ENCODE measurements around the gene COL4A6. TPM values are rescaled to one million over a fixed set of nuclear protein-coding genes. Genes with fewer than 3 reads are reported as not detected.

COL4A6 gene
- total and polyA plus RNA-seq, 5 donors: 7.0 to 18.1 (median 14.0) TPM

GRCh38 chrX:108168961-108169740, 269.1 kb downstream of the COL4A6 start:
- DNase-seq: no peak
- no peaks in the 10 kb centered on the region for H3K4me1 ChIP-seq (ENCODE audit: control insufficient read depth, insufficient read depth, low read length)
- no peak overlapping the region for H3K27ac ChIP-seq (ENCODE audit: low read length)
- no peak overlapping the region for H3K4me3 ChIP-seq (ENCODE audit: low read length)
- H3K27me3 ChIP-seq (ENCODE audit: control insufficient read depth, insufficient read depth): no peaks in the 10 kb centered on the region
- intact Hi-C loops (cut with DNase I): no loop called here
- no peak for ATAC-seq
- H3K9me3 ChIP-seq (ENCODE audit: control insufficient read depth, low read length): no peaks in the 10 kb centered on the region
- WGBS: 97% methylated on average over 9 of the region's 9 CpGs

- 74% methylated on average over 5 of the region's 5 CpGs for WGBS
- no peak overlapping the region for H3K4me3 ChIP-seq (ENCODE audit: low read length)
- no peaks in the 10 kb centered on the region for H3K4me1 ChIP-seq (ENCODE audit: control insufficient read depth, insufficient read depth, low read length)
- no peaks in the 10 kb centered on the region for H3K9me3 ChIP-seq (ENCODE audit: control insufficient read depth, low read length)
- no peak overlapping the region for H3K27ac ChIP-seq (ENCODE audit: low read length)
- ATAC-seq (no peak), DNase-seq (no peak)
- intact Hi-C loops (cut with DNase I): no loop called here
- H3K27me3 ChIP-seq (ENCODE audit: control insufficient read depth, insufficient read depth): no peaks in the 10 kb centered on the region
Observed at GRCh38 chrX:108167211-108167872, 270.9 kb downstream of the COL4A6 start.

GRCh38 chrX:108165383-108166111, 272.7 kb downstream of the COL4A6 start:
- H3K27me3 ChIP-seq (ENCODE audit: control insufficient read depth, insufficient read depth): no peaks in the 10 kb centered on the region
- no peaks in the 10 kb centered on the region for H3K9me3 ChIP-seq (ENCODE audit: control insufficient read depth, low read length)
- intact Hi-C loops (cut with DNase I): no loop called here
- H3K4me1 ChIP-seq (ENCODE audit: control insufficient read depth, insufficient read depth, low read length): no peaks in the 10 kb centered on the region
- WGBS: 74% methylated on average over 7 of the region's 7 CpGs
- H3K27ac ChIP-seq (ENCODE audit: low read length): no peak overlapping the region
- H3K4me3 ChIP-seq (ENCODE audit: low read length): no peak overlapping the region
- DNase-seq (peak in 1 of 3 donors; percentile 52), ATAC-seq (no peak)

- Histone ChIP-seq H3K4me3 (ENCODE audit: low read length) (no peak overlapping the region), H3K4me1 (ENCODE audit: control insufficient read depth, insufficient read depth, low read length) (no peaks in the 10 kb centered on the region), H3K9me3 (ENCODE audit: control insufficient read depth, low read length) (no peaks in the 10 kb centered on the region), H3K27ac (ENCODE audit: low read length) (no peak overlapping the region), H3K27me3 (ENCODE audit: control insufficient read depth, insufficient read depth) (no peaks in the 10 kb centered on the region)
- WGBS: 81% methylated on average over 7 of the region's 7 CpGs
- ATAC-seq: no peak
- intact Hi-C loops (cut with DNase I): no loop called here
- DNase-seq: no peak
Observed at GRCh38 chrX:108163333-108164082, 274.7 kb downstream of the COL4A6 start.

- no peak overlapping the region for H3K27ac ChIP-seq (ENCODE audit: low read length)
- intact Hi-C loops (cut with DNase I): no loop called here
- 89% methylated on average over 4 of the region's 4 CpGs for WGBS
- H3K9me3 ChIP-seq (ENCODE audit: control insufficient read depth, low read length): no peaks in the 10 kb centered on the region
- no peaks in the 10 kb centered on the region for H3K27me3 ChIP-seq (ENCODE audit: control insufficient read depth, insufficient read depth)
- H3K4me1 ChIP-seq (ENCODE audit: control insufficient read depth, insufficient read depth, low read length): no peaks in the 10 kb centered on the region
- no peak for ATAC-seq
- no peak overlapping the region for H3K4me3 ChIP-seq (ENCODE audit: low read length)
- no peak for DNase-seq
Observed at GRCh38 chrX:108162265-108162664, 276.0 kb downstream of the COL4A6 start.

- ATAC-seq (no peak), DNase-seq (no peak)
- Histone ChIP-seq H3K27me3 (ENCODE audit: control insufficient read depth, insufficient read depth) (no peaks in the 10 kb centered on the region), H3K4me1 (ENCODE audit: control insufficient read depth, insufficient read depth, low read length) (no peaks in the 10 kb centered on the region), H3K27ac (ENCODE audit: low read length) (no peak overlapping the region), H3K9me3 (ENCODE audit: control insufficient read depth, low read length) (no peaks in the 10 kb centered on the region), H3K4me3 (ENCODE audit: low read length) (no peak overlapping the region)
- intact Hi-C loops (cut with DNase I): no loop called here
- 94% methylated on average over 5 of the region's 5 CpGs for WGBS
Observed at GRCh38 chrX:108160309-108160708, 277.9 kb downstream of the COL4A6 start.

GRCh38 chrX:108159028-108159670, 279.1 kb downstream of the COL4A6 start:
- H3K27ac ChIP-seq (ENCODE audit: low read length): no peak overlapping the region
- intact Hi-C loops (cut with DNase I): no loop called here
- no peaks in the 10 kb centered on the region for H3K4me1 ChIP-seq (ENCODE audit: control insufficient read depth, insufficient read depth, low read length)
- no peak overlapping the region for H3K4me3 ChIP-seq (ENCODE audit: low read length)
- H3K9me3 ChIP-seq (ENCODE audit: control insufficient read depth, low read length): no peaks in the 10 kb centered on the region
- 94% methylated on average over 11 of the region's 11 CpGs for WGBS
- DNase-seq (no peak), ATAC-seq (no peak)
- no peaks in the 10 kb centered on the region for H3K27me3 ChIP-seq (ENCODE audit: control insufficient read depth, insufficient read depth)

GRCh38 chrX:108157628-108158027, 280.6 kb downstream of the COL4A6 start:
- intact Hi-C loops (cut with DNase I): no loop called here

GRCh38 chrX:108156934-108157466, 281.2 kb downstream of the COL4A6 start:
- Histone ChIP-seq H3K4me3 (ENCODE audit: low read length) (no peak overlapping the region), H3K4me1 (ENCODE audit: control insufficient read depth, insufficient read depth, low read length) (no peaks in the 10 kb centered on the region), H3K27ac (ENCODE audit: low read length) (no peak overlapping the region), H3K9me3 (ENCODE audit: control insufficient read depth, low read length) (no peaks in the 10 kb centered on the region), H3K27me3 (ENCODE audit: control insufficient read depth, insufficient read depth) (no peaks in the 10 kb centered on the region)
- ATAC-seq (no peak), DNase-seq (no peak)
- WGBS: 96% methylated on average over 8 of the region's 8 CpGs
- intact Hi-C loops (cut with DNase I): no loop called here

More at GRCh38 chrX:108157628-108158027, 280.6 kb downstream of the COL4A6 start:
- Histone ChIP-seq H3K27me3 (ENCODE audit: control insufficient read depth, insufficient read depth) (no peaks in the 10 kb centered on the region), H3K9me3 (ENCODE audit: control insufficient read depth, low read length) (no peaks in the 10 kb centered on the region), H3K27ac (ENCODE audit: low read length) (no peak overlapping the region), H3K4me3 (ENCODE audit: low read length) (no peak overlapping the region), H3K4me1 (ENCODE audit: control insufficient read depth, insufficient read depth, low read length) (no peaks in the 10 kb centered on the region)
- ATAC-seq (no peak), DNase-seq (no peak)
- 80% methylated on average over 3 of the region's 3 CpGs for WGBS

GRCh38 chrX:108156082-108156481, 282.1 kb downstream of the COL4A6 start:
- H3K27ac ChIP-seq (ENCODE audit: low read length): no peak overlapping the region

More at GRCh38 chrX:108156082-108156481, 282.1 kb downstream of the COL4A6 start:
- H3K9me3 ChIP-seq (ENCODE audit: control insufficient read depth, low read length): no peaks in the 10 kb centered on the region
- 93% methylated on average over 2 of the region's 2 CpGs for WGBS
- no peak overlapping the region for H3K4me3 ChIP-seq (ENCODE audit: low read length)
- no peaks in the 10 kb centered on the region for H3K27me3 ChIP-seq (ENCODE audit: control insufficient read depth, insufficient read depth)
- H3K4me1 ChIP-seq (ENCODE audit: control insufficient read depth, insufficient read depth, low read length): no peaks in the 10 kb centered on the region
- DNase-seq (no peak), ATAC-seq (no peak)
- intact Hi-C loops (cut with DNase I): no loop called here
